HG02938 (cell line): ENCODE results near the gene SORCS2.
"Not testable (repeated sequence)": the region's sequence is repeated elsewhere in the genome, so short reads cannot be mapped to it uniquely, and the experiment has no call there.

Source experiments
- ATAC-seq: cut with Tn5 transposase; IDR thresholded peaks from one replicate; pipeline ENCODE4 v1.9.1; 2021; ENCODE audit warnings: mild to moderate bottlenecking, moderate library complexity; ENCODE audit not compliant: unreplicated experiment

Gene SORCS2

GRCh38 chr4:7591409-7592053 lies 399.2 kb downstream of the SORCS2 start:
- ATAC-seq, result no peak

- no peak for ATAC-seq
Observed at GRCh38 chr4:7593646-7594412, 401.5 kb downstream of the SORCS2 start.

GRCh38 chr4:7595934-7596461 lies 403.7 kb downstream of the SORCS2 start:
- ATAC-seq, result no peak

GRCh38 chr4:7596918-7597606 lies 404.7 kb downstream of the SORCS2 start:
- ATAC-seq, result no peak

- ATAC-seq, result no peak
Observed at GRCh38 chr4:7598939-7599790, 406.8 kb downstream of the SORCS2 start.

- ATAC-seq, result no peak
Observed at GRCh38 chr4:7600247-7600646, 407.9 kb downstream of the SORCS2 start.

- ATAC-seq, result not testable (repeated sequence)
Observed at GRCh38 chr4:7602166-7602565, 409.8 kb downstream of the SORCS2 start.

- ATAC-seq, result no peak
Observed at GRCh38 chr4:7607156-7607910, 415.0 kb downstream of the SORCS2 start.

GRCh38 chr4:7608046-7608445 lies 415.7 kb downstream of the SORCS2 start:
- no peak for ATAC-seq

GRCh38 chr4:7609316-7609715 lies 417.0 kb downstream of the SORCS2 start:
- no peak for ATAC-seq

GRCh38 chr4:7610022-7610670 lies 417.8 kb downstream of the SORCS2 start:
- no peak for ATAC-seq

- no peak for ATAC-seq
Observed at GRCh38 chr4:7610841-7611240, 418.5 kb downstream of the SORCS2 start.

GRCh38 chr4:7612311-7612897 lies 420.1 kb downstream of the SORCS2 start:
- ATAC-seq, result no peak

- no peak for ATAC-seq
Observed at GRCh38 chr4:7614350-7614949, 422.1 kb downstream of the SORCS2 start.

GRCh38 chr4:7616193-7616592 lies 423.9 kb downstream of the SORCS2 start:
- no peak for ATAC-seq

GRCh38 chr4:7618361-7618760 lies 426.0 kb downstream of the SORCS2 start:
- ATAC-seq, result no peak

- no peak for ATAC-seq
Observed at GRCh38 chr4:7620086-7620813, 427.9 kb downstream of the SORCS2 start.

- no peak for ATAC-seq
Observed at GRCh38 chr4:7620814-7621176, 428.5 kb downstream of the SORCS2 start.
